ENCODE results near the gene NFIC.
"Not testable (repeated sequence)": the region's sequence is repeated elsewhere in the genome, so short reads cannot be mapped to it uniquely, and the experiment has no call there.

NFIC gene

GRCh38 chr19:3496392-3497273 lies 130.2 kb downstream of the NFIC start:
- DNase-seq: no peak

- no peak for DNase-seq
Measured at GRCh38 chr19:3497757-3498520, 131.6 kb downstream of the NFIC start.

GRCh38 chr19:3499738-3500428 lies 133.5 kb downstream of the NFIC start:
- no peak for DNase-seq

GRCh38 chr19:3500429-3501101 lies 134.2 kb downstream of the NFIC start, which contains the start of gene DOHH:
DOHH (minus strand) TSS chr19:3500674; CDS start chr19:3496814, 3,860 bp downstream.
- peak; percentile 97 for DNase-seq

GRCh38 chr19:3501780-3502179 lies 135.4 kb downstream of the NFIC start:
- no peak for DNase-seq

- DNase-seq: no peak
Measured at GRCh38 chr19:3503036-3503572, 136.7 kb downstream of the NFIC start.

GRCh38 chr19:3504735-3505134 lies 138.4 kb downstream of the NFIC start:
- DNase-seq: no peak

GRCh38 chr19:3505598-3506383 lies 139.4 kb downstream of the NFIC start, which contains the start of gene FZR1:
FZR1 (plus strand) TSS chr19:3506311; CDS start chr19:3522990, 16,679 bp downstream.
- peak; percentile 92 for DNase-seq

- no peak for DNase-seq
Measured at GRCh38 chr19:3506384-3507340, 140.3 kb downstream of the NFIC start.

GRCh38 chr19:3507371-3508120 lies 141.2 kb downstream of the NFIC start:
- DNase-seq: no peak

- DNase-seq: not testable (repeated sequence)
Measured at GRCh38 chr19:3508121-3508661, 141.8 kb downstream of the NFIC start.

GRCh38 chr19:3508771-3509535 lies 142.6 kb downstream of the NFIC start:
- DNase-seq: no peak

- DNase-seq: no peak
Measured at GRCh38 chr19:3509566-3509989, 143.2 kb downstream of the NFIC start.

- no peak for DNase-seq
Measured at GRCh38 chr19:3510727-3511126, 144.3 kb downstream of the NFIC start.

GRCh38 chr19:3511506-3512251 lies 145.3 kb downstream of the NFIC start:
- DNase-seq: no peak

- DNase-seq: no peak
Measured at GRCh38 chr19:3512562-3513228, 146.3 kb downstream of the NFIC start.

All from NCI-H187 treated with DMSO at 0.1 percent for 48 hours (cell line).